ENCODE measurements around the gene SLC41A2.

DNA sequence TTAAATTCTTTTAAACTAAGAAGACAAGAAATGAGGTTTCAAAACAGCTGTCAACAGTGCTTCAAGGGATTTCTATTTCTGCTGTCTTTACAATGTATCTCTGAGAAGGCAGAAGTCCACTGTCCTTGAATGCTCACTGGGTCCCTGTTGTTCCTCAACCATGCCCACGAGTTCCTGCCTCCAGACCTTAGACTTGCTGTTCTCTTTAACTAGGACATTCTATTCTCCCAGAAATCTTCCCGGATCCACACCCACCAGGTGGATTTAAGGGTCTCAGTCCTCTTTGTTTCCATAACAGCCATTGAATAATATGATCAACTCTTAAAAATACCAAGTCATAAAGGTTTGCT lies 6.7 kb upstream of the SLC41A2 start:
- TF ChIP-seq EZH2 (IDR thresholded peaks at IDR 0.05; ENCODE audit: insufficient read depth, poor library complexity, severe bottlenecking) (no peak), EZH2phosphoT487 (IDR thresholded peaks at IDR 0.05; ENCODE audit: insufficient read depth, low read depth) (no peak)

All from GM23248 (cell line).